Measurements from ENCODE around the gene GTSE1.

The GTSE1 gene

DNA sequence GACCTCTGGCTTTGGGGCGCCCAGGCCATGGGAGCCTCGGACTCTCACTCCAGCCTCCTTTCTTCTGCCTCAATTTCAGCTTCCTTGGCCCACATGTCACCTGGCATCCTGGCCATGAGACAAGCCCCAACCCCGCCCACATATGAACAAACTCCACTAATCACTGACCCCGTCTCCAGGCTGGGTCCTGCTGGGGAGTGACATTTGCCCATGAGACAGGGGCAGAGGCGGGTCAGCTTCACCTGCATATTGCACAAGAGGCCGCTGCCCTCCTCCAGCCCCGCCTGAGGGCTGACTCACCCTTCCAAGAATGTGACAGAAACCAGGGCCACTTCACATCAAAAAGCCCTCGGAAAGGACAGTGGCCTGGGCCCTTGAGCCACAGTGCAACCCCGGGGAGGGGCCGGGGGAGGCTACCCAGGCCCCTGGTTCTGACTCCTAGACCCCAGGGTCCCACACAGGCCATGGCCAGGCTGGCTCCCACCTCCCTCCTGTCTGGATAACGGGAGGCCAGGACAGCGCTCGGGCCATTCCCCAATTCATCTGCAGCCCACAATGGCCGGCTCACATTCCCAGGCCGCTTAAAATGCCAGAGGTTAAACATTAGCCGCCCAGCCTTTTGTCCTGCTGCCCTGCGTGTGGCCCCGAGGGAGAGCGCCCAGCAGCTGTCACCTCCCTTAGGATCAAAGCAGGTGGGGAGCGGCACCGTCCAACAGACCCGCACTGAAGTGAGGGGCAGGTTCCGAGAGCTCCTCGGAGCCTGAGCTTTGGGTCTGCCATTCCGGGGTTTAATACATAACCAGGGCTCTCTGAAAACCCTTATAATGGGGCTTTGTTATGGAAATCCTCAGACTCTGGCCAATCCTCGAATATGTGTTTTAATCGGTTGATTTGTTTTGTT lies 81.1 kb downstream of the GTSE1 start:
- no peak for FAIRE-seq
- no peak for DNase-seq (ENCODE audit: insufficient read length, low spot score)
- TF ChIP-seq, protein P1, sequence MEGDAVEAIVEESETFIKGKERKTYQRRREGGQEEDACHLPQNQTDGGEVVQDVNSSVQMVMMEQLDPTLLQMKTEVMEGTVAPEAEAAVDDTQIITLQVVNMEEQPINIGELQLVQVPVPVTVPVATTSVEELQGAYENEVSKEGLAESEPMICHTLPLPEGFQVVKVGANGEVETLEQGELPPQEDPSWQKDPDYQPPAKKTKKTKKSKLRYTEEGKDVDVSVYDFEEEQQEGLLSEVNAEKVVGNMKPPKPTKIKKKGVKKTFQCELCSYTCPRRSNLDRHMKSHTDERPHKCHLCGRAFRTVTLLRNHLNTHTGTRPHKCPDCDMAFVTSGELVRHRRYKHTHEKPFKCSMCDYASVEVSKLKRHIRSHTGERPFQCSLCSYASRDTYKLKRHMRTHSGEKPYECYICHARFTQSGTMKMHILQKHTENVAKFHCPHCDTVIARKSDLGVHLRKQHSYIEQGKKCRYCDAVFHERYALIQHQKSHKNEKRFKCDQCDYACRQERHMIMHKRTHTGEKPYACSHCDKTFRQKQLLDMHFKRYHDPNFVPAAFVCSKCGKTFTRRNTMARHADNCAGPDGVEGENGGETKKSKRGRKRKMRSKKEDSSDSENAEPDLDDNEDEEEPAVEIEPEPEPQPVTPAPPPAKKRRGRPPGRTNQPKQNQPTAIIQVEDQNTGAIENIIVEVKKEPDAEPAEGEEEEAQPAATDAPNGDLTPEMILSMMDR (IDR thresholded peaks at IDR 0.05; ENCODE audit: insufficient read depth, missing control alignments): no peak

GRCh38 chr22:46378426-46379065 lies 81.9 kb downstream of the GTSE1 start:
- FAIRE-seq: no peak
- DNase-seq (ENCODE audit: insufficient read length, low spot score): no peak
- TF ChIP-seq, protein P1 (IDR thresholded peaks at IDR 0.05; ENCODE audit: insufficient read depth, missing control alignments): no peak

DNA sequence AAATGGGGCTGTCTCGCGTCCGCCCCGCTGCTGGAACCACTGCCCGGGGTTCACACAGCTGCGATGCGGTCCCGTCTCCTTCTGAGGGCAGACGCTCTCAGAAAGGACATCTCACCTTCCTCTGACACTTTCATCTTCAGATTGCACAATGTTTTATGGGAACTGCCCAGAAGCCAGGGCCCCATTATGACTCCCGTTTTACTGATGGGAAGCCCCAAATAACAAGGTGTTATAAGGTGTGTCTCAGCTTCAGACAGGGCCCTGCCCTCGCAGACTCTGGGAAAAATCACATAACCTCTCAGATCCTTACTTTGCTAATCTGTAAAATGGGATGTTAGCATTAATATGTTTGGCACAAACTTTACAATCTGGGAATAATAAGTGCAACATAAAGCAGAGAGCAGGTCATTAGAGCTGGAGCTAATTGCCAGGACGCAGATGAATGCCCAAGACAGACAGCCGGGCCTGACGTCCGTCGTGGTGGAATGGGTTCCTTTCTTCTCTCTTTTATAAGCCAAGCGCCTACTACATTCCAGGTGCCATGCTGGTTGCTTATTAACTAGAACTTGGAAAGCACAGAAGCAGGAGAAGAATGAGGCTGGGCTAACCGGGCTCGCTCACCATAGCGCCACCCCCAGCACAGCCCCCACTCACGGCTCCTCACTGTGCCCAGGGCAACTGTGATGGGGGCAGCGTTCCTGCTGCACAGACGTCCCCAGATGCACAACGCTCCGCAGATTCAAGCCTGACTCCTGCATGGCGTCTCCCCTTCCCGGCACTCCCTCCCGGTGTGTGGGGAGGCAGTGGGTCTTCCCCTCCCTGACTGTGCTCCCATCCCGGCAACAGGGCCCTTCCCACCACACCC lies 82.6 kb downstream of the GTSE1 start:
- no peak for DNase-seq (ENCODE audit: insufficient read length, low spot score)
- TF ChIP-seq, protein P1 (IDR thresholded peaks at IDR 0.05; ENCODE audit: insufficient read depth, missing control alignments): no peak
- FAIRE-seq: no peak

DNA sequence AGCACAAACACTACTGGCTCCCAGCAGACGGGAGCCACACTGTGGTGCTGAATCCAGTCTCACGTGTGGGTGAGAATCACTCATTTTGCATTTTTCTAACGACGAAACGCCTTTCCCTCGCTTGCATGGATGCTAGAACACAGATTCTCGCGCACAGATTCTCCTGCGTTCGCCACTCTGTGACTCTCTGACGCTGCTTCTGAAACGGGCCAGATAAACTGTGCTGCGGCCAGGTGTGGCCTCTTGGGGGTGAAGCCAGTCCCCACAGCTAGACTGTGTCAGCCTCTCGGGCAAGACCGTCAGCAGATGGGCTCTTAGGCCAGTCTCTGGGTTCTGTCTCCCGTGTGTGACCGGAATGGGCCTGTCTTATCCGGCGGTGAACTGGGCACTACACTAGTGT lies 83.4 kb downstream of the GTSE1 start:
- TF ChIP-seq, protein P1 (IDR thresholded peaks at IDR 0.05; ENCODE audit: insufficient read depth, missing control alignments): no peak
- DNase-seq (ENCODE audit: insufficient read length, low spot score): no peak
- FAIRE-seq: no peak

All from D721Med (cell line).